Measurements from ENCODE around the gene ADAMTS13. TPM values are rescaled to one million over a fixed set of nuclear protein-coding genes. Genes with fewer than 3 reads are reported as not detected.
A peak's percentile ranks its signal among the peaks of the same experiment; 100 is the strongest.

Gene ADAMTS13
- total RNA-seq, 2 donors from 2014 or later, result 2.0 to 2.4 TPM

GRCh38 chr9:133403766-133404453 is 18.3 kb upstream of the ADAMTS13 start:
- no peaks in the 10 kb centered on the region for H3K9me3 ChIP-seq
- no peaks in the 10 kb centered on the region for H3K27me3 ChIP-seq
- DNase-seq (ENCODE audit: low spot score), result no peak
- no peak overlapping the region for H3K4me3 ChIP-seq
- H3K36me3 ChIP-seq, result peaks cover 32% of the 10 kb centered on the region
- peak in 1 of 2 donors; percentile 57 for TF ChIP-seq CTCF (IDR thresholded peaks at IDR 0.05)
- peaks cover 0 to 7% of the 10 kb centered on the region in 2 donors for H3K4me1 ChIP-seq
- H3K27ac ChIP-seq, result no peak overlapping the region

GRCh38 chr9:133404454-133405002 is 17.6 kb upstream of the ADAMTS13 start:
- Histone ChIP-seq H3K9me3 (no peaks in the 10 kb centered on the region), H3K27me3 (no peaks in the 10 kb centered on the region), H3K4me1 (peaks cover 0 to 7% of the 10 kb centered on the region in 2 donors), H3K27ac (no peak overlapping the region), H3K36me3 (peaks cover 35% of the 10 kb centered on the region), H3K4me3 (no peak overlapping the region)
- no peak for TF ChIP-seq CTCF (IDR thresholded peaks at IDR 0.05)
- DNase-seq (ENCODE audit: low spot score), result no peak

- no peak for DNase-seq (ENCODE audit: low spot score)
- no peak overlapping the region for H3K27ac ChIP-seq
- peaks cover 0 to 7% of the 10 kb centered on the region in 2 donors for H3K4me1 ChIP-seq
- H3K36me3 ChIP-seq, result peaks cover 47% of the 10 kb centered on the region
- no peaks in the 10 kb centered on the region for H3K27me3 ChIP-seq
- TF ChIP-seq CTCF (IDR thresholded peaks at IDR 0.05), result no peak
- H3K4me3 ChIP-seq, result no peak overlapping the region
- H3K9me3 ChIP-seq, result no peaks in the 10 kb centered on the region
Observed at GRCh38 chr9:133405508-133406438, 16.4 kb upstream of the ADAMTS13 start.

DNA sequence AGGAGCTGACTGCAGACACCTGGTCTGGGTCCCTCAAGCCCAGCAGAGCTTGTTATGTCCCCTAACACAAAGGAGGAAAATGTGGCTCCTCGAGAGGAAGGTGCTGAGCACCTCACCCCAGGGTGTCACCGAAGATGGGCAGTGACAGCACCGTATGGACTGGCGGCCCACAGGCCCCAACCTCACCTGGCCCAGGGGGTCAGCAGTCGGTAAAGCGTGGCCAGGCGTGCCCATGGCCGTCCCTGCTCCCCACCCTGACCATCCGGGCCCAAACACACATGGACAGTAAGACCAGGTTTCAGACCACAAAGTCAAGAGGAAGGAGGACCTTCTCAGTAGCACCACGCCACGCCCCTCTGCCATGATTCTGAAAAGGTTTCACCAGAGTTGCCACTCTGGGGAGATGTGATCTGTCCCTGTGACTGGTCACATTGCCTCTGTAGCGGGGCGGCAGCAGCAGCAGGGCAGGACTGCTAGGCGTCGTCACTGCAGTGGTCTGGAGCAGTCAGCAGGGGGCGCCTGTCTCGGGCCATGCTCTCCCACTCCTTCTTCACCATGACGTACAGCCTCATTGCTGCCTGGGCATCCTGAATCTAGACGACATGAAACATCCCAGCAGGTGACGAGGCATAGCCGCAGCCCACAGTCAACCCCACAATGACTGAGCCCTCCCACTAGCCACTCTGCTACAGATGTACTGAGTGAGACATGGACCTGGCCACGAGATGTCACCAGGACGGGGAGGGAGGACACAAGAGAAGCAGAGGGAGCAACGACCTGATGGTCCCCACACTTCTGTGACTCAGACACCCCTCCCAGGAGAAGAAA is 15.5 kb upstream of the ADAMTS13 start:
- Histone ChIP-seq H3K27ac (no peak overlapping the region), H3K4me1 (peaks cover 0 to 7% of the 10 kb centered on the region in 2 donors), H3K36me3 (peaks cover 55% of the 10 kb centered on the region), H3K9me3 (no peaks in the 10 kb centered on the region), H3K4me3 (no peak overlapping the region), H3K27me3 (no peaks in the 10 kb centered on the region)
- TF ChIP-seq CTCF (IDR thresholded peaks at IDR 0.05), result peak; percentile 86 to 92
- peak; percentile 73 for DNase-seq (ENCODE audit: low spot score)

DNA sequence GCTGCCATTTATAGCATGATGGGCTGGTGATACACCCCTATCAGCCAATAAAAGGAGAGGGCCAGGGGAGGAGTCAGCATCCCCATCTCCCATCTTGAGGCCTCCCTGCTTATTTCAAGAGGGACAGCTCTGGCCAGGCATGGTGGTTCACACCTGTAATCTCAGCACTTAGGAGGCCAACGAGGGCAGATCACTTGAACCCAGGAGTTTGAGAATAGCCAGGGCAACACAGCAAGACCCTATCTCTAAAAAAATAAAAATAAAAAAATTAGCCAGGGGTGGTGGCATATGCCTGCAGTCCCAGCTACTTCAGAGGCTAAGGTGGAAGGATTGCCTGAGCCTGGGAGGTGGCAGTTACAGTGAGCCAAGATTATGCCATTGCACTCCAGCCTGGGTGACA is 14.1 kb upstream of the ADAMTS13 start:
- peaks cover 66% of the 10 kb centered on the region for H3K36me3 ChIP-seq

More for the DNA sequence above, 14.1 kb upstream of the ADAMTS13 start:
- H3K4me1 ChIP-seq, result peaks cover 0 to 7% of the 10 kb centered on the region in 2 donors
- no peak for TF ChIP-seq CTCF (IDR thresholded peaks at IDR 0.05)
- no peaks in the 10 kb centered on the region for H3K27me3 ChIP-seq
- H3K4me3 ChIP-seq, result no peak overlapping the region
- DNase-seq (ENCODE audit: low spot score), result no peak
- no peaks in the 10 kb centered on the region for H3K9me3 ChIP-seq
- no peak overlapping the region for H3K27ac ChIP-seq

All from right atrium auricular region (tissue), 2 donors.